ENCODE measurements around the gene ARSB.

Gene ARSB

GRCh38 chr5:78905084-78905938 is 79.8 kb downstream of the ARSB start:
- Histone ChIP-seq H3K4me1 (ENCODE audit: control insufficient read depth, insufficient read depth, low read depth, low read length) (peaks cover 9% of the 10 kb centered on the region), H3K36me3 (ENCODE audit: control insufficient read depth in 1 of 2, insufficient read depth in 2 of 2, low read depth in 1 of 2, low read length in 2 of 2) (no peaks in the 10 kb centered on the region), H2BK5ac (ENCODE audit: low read depth, low read length, poor library complexity, severe bottlenecking) (no peak overlapping the region), H3K27ac (ENCODE audit: low read length, poor library complexity, severe bottlenecking) (peak overlapping the region; percentile 34), H3K4ac (ENCODE audit: low read depth in 1 of 2, low read length in 2 of 2) (peak overlapping the region in 1 of 2 experiments; percentile 71), H3K9me3 (ENCODE audit: control insufficient read depth, low read length) (no peaks in the 10 kb centered on the region), H3K23ac (ENCODE audit: low read length in 2 of 2) (no peak overlapping the region), H3K27me3 (ENCODE audit: control insufficient read depth in 1 of 2, insufficient read depth in 1 of 2, low read length in 2 of 2) (no peaks in the 10 kb centered on the region), H3K4me2 (ENCODE audit: low read length, poor library complexity, severe bottlenecking) (no peak overlapping the region), H4K8ac (ENCODE audit: low read length) (no peak overlapping the region), H3K4me3 (ENCODE audit: insufficient read depth in 1 of 2, low read depth in 1 of 2, low read length in 2 of 2) (no peak overlapping the region), H4K91ac (ENCODE audit: low read length) (no peak overlapping the region), H2BK120ac (ENCODE audit: low read depth, low read length) (no peak overlapping the region), H2BK12ac (ENCODE audit: low read length in 2 of 2) (peak overlapping the region in 1 of 2 experiments; percentile 55), H3K14ac (ENCODE audit: low read length in 2 of 2) (no peak overlapping the region), H2AK5ac (ENCODE audit: low read length, severe bottlenecking) (peak overlapping the region; percentile 66), H3K18ac (ENCODE audit: low read depth in 1 of 2, low read length in 2 of 2) (peak overlapping the region in 1 of 2 experiments; percentile 67), H2BK15ac (ENCODE audit: low read depth, poor library complexity, severe bottlenecking) (no peak overlapping the region), H2AFZ (ENCODE audit: low read depth, low read length) (no peak overlapping the region), H3K9ac (ENCODE audit: low read length) (peak overlapping the region; percentile 29), H3K79me1 (replicated peaks; ENCODE audit: low read length, poor library complexity, severe bottlenecking) (no peaks in the 10 kb centered on the region)
- DNase-seq: peak; percentile 26
- WGBS: 86% methylated on average over 3 of the region's 5 CpGs

GRCh38 chr5:78903861-78904260 is 81.2 kb downstream of the ARSB start:
- H3K4ac ChIP-seq (ENCODE audit: low read depth in 1 of 2, low read length in 2 of 2): no peak overlapping the region
- H4K8ac ChIP-seq (ENCODE audit: low read length): no peak overlapping the region
- H2BK15ac ChIP-seq (ENCODE audit: low read depth, poor library complexity, severe bottlenecking): no peak overlapping the region
- H3K9me3 ChIP-seq (ENCODE audit: control insufficient read depth, low read length): no peaks in the 10 kb centered on the region
- no peak overlapping the region for H3K18ac ChIP-seq (ENCODE audit: low read depth in 1 of 2, low read length in 2 of 2)
- H2BK120ac ChIP-seq (ENCODE audit: low read depth, low read length): no peak overlapping the region
- H3K27ac ChIP-seq (ENCODE audit: low read length, poor library complexity, severe bottlenecking): no peak overlapping the region
- peaks cover 9% of the 10 kb centered on the region for H3K4me1 ChIP-seq (ENCODE audit: control insufficient read depth, insufficient read depth, low read depth, low read length)
- no peak overlapping the region for H2AK5ac ChIP-seq (ENCODE audit: low read length, severe bottlenecking)
- no peak overlapping the region for H2AFZ ChIP-seq (ENCODE audit: low read depth, low read length)
- H3K4me2 ChIP-seq (ENCODE audit: low read length, poor library complexity, severe bottlenecking): no peak overlapping the region
- no peaks in the 10 kb centered on the region for H3K36me3 ChIP-seq (ENCODE audit: control insufficient read depth in 1 of 2, insufficient read depth in 2 of 2, low read depth in 1 of 2, low read length in 2 of 2)
- no peak overlapping the region for H3K14ac ChIP-seq (ENCODE audit: low read length in 2 of 2)
- no peak overlapping the region for H4K91ac ChIP-seq (ENCODE audit: low read length)
- no CpG with 5 or more reads among the region's 1 CpG for WGBS
- H3K9ac ChIP-seq (ENCODE audit: low read length): peak overlapping the region; percentile 29
- no peak overlapping the region for H3K23ac ChIP-seq (ENCODE audit: low read length in 2 of 2)
- H2BK12ac ChIP-seq (ENCODE audit: low read length in 2 of 2): no peak overlapping the region
- DNase-seq: peak; percentile 26
- H2BK5ac ChIP-seq (ENCODE audit: low read depth, low read length, poor library complexity, severe bottlenecking): no peak overlapping the region
- no peaks in the 10 kb centered on the region for H3K27me3 ChIP-seq (ENCODE audit: control insufficient read depth in 1 of 2, insufficient read depth in 1 of 2, low read length in 2 of 2)
- H3K79me1 ChIP-seq (replicated peaks; ENCODE audit: low read length, poor library complexity, severe bottlenecking): no peaks in the 10 kb centered on the region
- H3K4me3 ChIP-seq (ENCODE audit: insufficient read depth in 1 of 2, low read depth in 1 of 2, low read length in 2 of 2): no peak overlapping the region

- H3K4me2 ChIP-seq (ENCODE audit: low read length, poor library complexity, severe bottlenecking): no peak overlapping the region
- no peak overlapping the region for H2AFZ ChIP-seq (ENCODE audit: low read depth, low read length)
- H2BK15ac ChIP-seq (ENCODE audit: low read depth, poor library complexity, severe bottlenecking): no peak overlapping the region
- no peak overlapping the region for H3K18ac ChIP-seq (ENCODE audit: low read depth in 1 of 2, low read length in 2 of 2)
- DNase-seq: no peak
- H3K14ac ChIP-seq (ENCODE audit: low read length in 2 of 2): no peak overlapping the region
- H2AK5ac ChIP-seq (ENCODE audit: low read length, severe bottlenecking): no peak overlapping the region
- H2BK5ac ChIP-seq (ENCODE audit: low read depth, low read length, poor library complexity, severe bottlenecking): no peak overlapping the region
- no peak overlapping the region for H3K4me3 ChIP-seq (ENCODE audit: insufficient read depth in 1 of 2, low read depth in 1 of 2, low read length in 2 of 2)
- H3K27ac ChIP-seq (ENCODE audit: low read length, poor library complexity, severe bottlenecking): no peak overlapping the region
- H2BK120ac ChIP-seq (ENCODE audit: low read depth, low read length): no peak overlapping the region
- no peaks in the 10 kb centered on the region for H3K27me3 ChIP-seq (ENCODE audit: control insufficient read depth in 1 of 2, insufficient read depth in 1 of 2, low read length in 2 of 2)
- no peak overlapping the region for H4K8ac ChIP-seq (ENCODE audit: low read length)
- no peak overlapping the region for H3K4ac ChIP-seq (ENCODE audit: low read depth in 1 of 2, low read length in 2 of 2)
- WGBS: 64% methylated on average over 2 of the region's 2 CpGs
- H3K9ac ChIP-seq (ENCODE audit: low read length): peak overlapping the region; percentile 29
- H4K91ac ChIP-seq (ENCODE audit: low read length): no peak overlapping the region
- H3K9me3 ChIP-seq (ENCODE audit: control insufficient read depth, low read length): no peaks in the 10 kb centered on the region
- H3K79me1 ChIP-seq (replicated peaks; ENCODE audit: low read length, poor library complexity, severe bottlenecking): no peaks in the 10 kb centered on the region
- no peak overlapping the region for H3K23ac ChIP-seq (ENCODE audit: low read length in 2 of 2)
- H2BK12ac ChIP-seq (ENCODE audit: low read length in 2 of 2): no peak overlapping the region
- peaks cover 9% of the 10 kb centered on the region for H3K4me1 ChIP-seq (ENCODE audit: control insufficient read depth, insufficient read depth, low read depth, low read length)
- no peaks in the 10 kb centered on the region for H3K36me3 ChIP-seq (ENCODE audit: control insufficient read depth in 1 of 2, insufficient read depth in 2 of 2, low read depth in 1 of 2, low read length in 2 of 2)
Observed at GRCh38 chr5:78903353-78903752, 81.8 kb downstream of the ARSB start.

- no peak overlapping the region for H2BK5ac ChIP-seq (ENCODE audit: low read depth, low read length, poor library complexity, severe bottlenecking)
- H3K4ac ChIP-seq (ENCODE audit: low read depth in 1 of 2, low read length in 2 of 2): no peak overlapping the region
- H2BK12ac ChIP-seq (ENCODE audit: low read length in 2 of 2): no peak overlapping the region
- 3% methylated on average over 3 of the region's 3 CpGs for WGBS
- no peak overlapping the region for H3K14ac ChIP-seq (ENCODE audit: low read length in 2 of 2)
- H4K91ac ChIP-seq (ENCODE audit: low read length): no peak overlapping the region
- H3K36me3 ChIP-seq (ENCODE audit: control insufficient read depth in 1 of 2, insufficient read depth in 2 of 2, low read depth in 1 of 2, low read length in 2 of 2): no peaks in the 10 kb centered on the region
- H3K18ac ChIP-seq (ENCODE audit: low read depth in 1 of 2, low read length in 2 of 2): no peak overlapping the region
- H2AFZ ChIP-seq (ENCODE audit: low read depth, low read length): no peak overlapping the region
- no peaks in the 10 kb centered on the region for H3K9me3 ChIP-seq (ENCODE audit: control insufficient read depth, low read length)
- H3K79me1 ChIP-seq (replicated peaks; ENCODE audit: low read length, poor library complexity, severe bottlenecking): no peaks in the 10 kb centered on the region
- no peak overlapping the region for H3K23ac ChIP-seq (ENCODE audit: low read length in 2 of 2)
- H3K9ac ChIP-seq (ENCODE audit: low read length): no peak overlapping the region
- H3K4me1 ChIP-seq (ENCODE audit: control insufficient read depth, insufficient read depth, low read depth, low read length): peaks cover 4% of the 10 kb centered on the region
- H2AK5ac ChIP-seq (ENCODE audit: low read length, severe bottlenecking): no peak overlapping the region
- H3K27me3 ChIP-seq (ENCODE audit: control insufficient read depth in 1 of 2, insufficient read depth in 1 of 2, low read length in 2 of 2): no peaks in the 10 kb centered on the region
- H4K8ac ChIP-seq (ENCODE audit: low read length): no peak overlapping the region
- no peak overlapping the region for H3K27ac ChIP-seq (ENCODE audit: low read length, poor library complexity, severe bottlenecking)
- H2BK120ac ChIP-seq (ENCODE audit: low read depth, low read length): no peak overlapping the region
- DNase-seq: peak; percentile 61
- no peak overlapping the region for H3K4me2 ChIP-seq (ENCODE audit: low read length, poor library complexity, severe bottlenecking)
- H3K4me3 ChIP-seq (ENCODE audit: insufficient read depth in 1 of 2, low read depth in 1 of 2, low read length in 2 of 2): no peak overlapping the region
- no peak overlapping the region for H2BK15ac ChIP-seq (ENCODE audit: low read depth, poor library complexity, severe bottlenecking)
Observed at GRCh38 chr5:78899922-78900362, 85.2 kb downstream of the ARSB start.
